ENCODE measurements around the gene ERMP1.

Gene ERMP1

GRCh38 chr9:5743109-5743508, 89.8 kb downstream of the ERMP1 start:
- DNase-seq (ENCODE audit: low read depth): no peak
- no peak overlapping the region for H3K4me3 ChIP-seq (ENCODE audit: low read depth, low read length)

GRCh38 chr9:5736563-5737346, 96.2 kb downstream of the ERMP1 start:
- no peak for DNase-seq (ENCODE audit: low read depth)
- H3K4me3 ChIP-seq (ENCODE audit: low read depth, low read length): no peak overlapping the region

GRCh38 chr9:5735072-5735471, 97.8 kb downstream of the ERMP1 start:
- DNase-seq (ENCODE audit: low read depth): no peak
- no peak overlapping the region for H3K4me3 ChIP-seq (ENCODE audit: low read depth, low read length)
